Fibroblast of lung (primary cell): Measurements from ENCODE around the gene KIAA1217.

ENCODE experiments used
- CTCF ChIP-seq, 2 donors: IDR thresholded peaks in 1 of 2; conservative IDR thresholded peaks in 1 of 2; 1 replicate in 1 of 2; 2 replicates in 1 of 2; pipeline ENCODE4 v1.5.1; 2011 to 2012; ENCODE audit warnings: low read length in 2 of 2, control low read depth in 1 of 2, inconsistent platforms in 1 of 2, low read depth in 1 of 2, mild to moderate bottlenecking in 1 of 2
- EZH2 ChIP-seq: IDR thresholded peaks from 2 replicates; pipeline ENCODE4 v1.5.1; 2012; ENCODE audit warnings: low read length, control low read depth, mild to moderate bottlenecking; ENCODE audit errors: missing control alignments

GRCh38 chr10:24378126-24378920 lies 169.4 kb downstream of the KIAA1217 start:
- no peak for TF ChIP-seq CTCF (conservative IDR thresholded peaks at IDR 0.05 in 1 of 2, IDR thresholded peaks at IDR 0.05 in 1 of 2; ENCODE audit: low read depth in 1 of 2, low read length in 2 of 2)
- TF ChIP-seq EZH2, result no peak
